ENCODE measurements around the gene NTM. TPM values are rescaled to one million over a fixed set of nuclear protein-coding genes. Genes with fewer than 3 reads are reported as not detected.

Gene NTM
- total and polyA plus RNA-seq, 10 donors, result 0.13 to 1.6 (median 0.67) TPM

DNA sequence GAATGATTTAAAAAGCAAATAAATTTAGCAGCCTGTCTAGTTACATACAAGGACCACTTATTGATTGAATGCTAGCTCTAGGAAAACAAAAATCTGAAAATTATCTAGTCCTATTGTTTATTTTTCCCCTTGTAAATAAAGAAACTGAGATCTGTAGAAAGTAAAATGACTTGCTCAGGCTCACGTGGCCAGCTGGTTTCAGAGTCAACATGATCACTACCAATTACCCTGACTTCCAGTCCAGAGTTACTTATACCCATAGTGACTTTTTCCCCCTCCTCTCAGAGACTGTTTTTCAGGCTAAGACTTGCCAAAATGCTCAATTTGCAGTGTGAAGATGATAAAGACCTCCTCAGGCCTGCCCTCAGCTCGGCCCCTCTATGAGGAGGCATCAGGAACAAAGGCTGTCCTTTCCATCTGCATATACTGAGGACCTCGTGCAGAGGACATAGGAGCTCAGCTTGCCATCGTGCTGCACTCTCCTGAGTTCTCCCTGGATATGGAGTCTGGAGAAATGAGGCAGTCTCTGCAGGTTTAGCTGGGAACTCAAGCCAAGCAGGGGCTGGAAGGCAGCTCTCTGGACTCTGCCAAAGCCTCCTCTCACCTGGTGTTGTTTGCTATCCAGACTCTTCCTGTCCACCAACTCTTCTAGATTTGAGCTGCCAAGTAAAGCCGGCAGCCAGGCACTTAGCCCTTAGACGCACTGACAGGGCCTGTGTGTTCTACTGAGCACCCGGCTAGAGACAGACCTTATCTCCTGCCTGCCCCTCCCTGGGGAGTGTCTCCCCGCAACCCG is 883.3 kb downstream of the NTM start:
- WGBS, 5 donors, result 77 to 84% (median 81%) methylated on average over 9 of the region's 9 CpGs

DNA sequence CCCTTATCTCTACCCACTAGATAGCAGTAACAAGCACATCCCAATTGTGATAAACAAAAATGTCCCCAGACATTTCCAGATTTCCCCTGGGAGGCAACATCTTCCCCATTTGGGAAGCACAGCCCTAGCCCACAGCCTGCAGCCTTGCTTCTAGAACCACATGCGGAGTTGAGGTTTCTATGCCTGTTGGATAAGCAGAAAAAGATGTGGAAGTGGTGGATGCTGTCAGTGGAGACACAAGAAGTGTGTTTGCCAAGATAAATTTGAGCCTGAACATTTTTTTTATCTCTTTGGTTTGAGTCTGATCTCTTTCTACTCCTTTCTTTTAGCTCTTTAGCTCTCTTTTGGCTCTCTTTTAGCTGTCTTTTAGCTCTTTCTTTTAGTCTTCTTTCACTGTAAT is 884.5 kb downstream of the NTM start:
- peaks cover 0 to 6% (median 0%) of the 10 kb centered on the region in 7 donors for H3K27me3 ChIP-seq (replicated peaks in 1 of 7)
- H3K27ac ChIP-seq, result no peak overlapping the region
- intact Hi-C loops (cut with DNase I; ENCODE audit: low total_unique reads), result no loop called here
- no peaks in the 10 kb centered on the region for H3K4me1 ChIP-seq
- TF ChIP-seq POLR2A (IDR thresholded peaks at IDR 0.05), result no peak
- no peak for TF ChIP-seq POLR2AphosphoS5 (IDR thresholded peaks at IDR 0.05)
- TF ChIP-seq, protein P1, sequence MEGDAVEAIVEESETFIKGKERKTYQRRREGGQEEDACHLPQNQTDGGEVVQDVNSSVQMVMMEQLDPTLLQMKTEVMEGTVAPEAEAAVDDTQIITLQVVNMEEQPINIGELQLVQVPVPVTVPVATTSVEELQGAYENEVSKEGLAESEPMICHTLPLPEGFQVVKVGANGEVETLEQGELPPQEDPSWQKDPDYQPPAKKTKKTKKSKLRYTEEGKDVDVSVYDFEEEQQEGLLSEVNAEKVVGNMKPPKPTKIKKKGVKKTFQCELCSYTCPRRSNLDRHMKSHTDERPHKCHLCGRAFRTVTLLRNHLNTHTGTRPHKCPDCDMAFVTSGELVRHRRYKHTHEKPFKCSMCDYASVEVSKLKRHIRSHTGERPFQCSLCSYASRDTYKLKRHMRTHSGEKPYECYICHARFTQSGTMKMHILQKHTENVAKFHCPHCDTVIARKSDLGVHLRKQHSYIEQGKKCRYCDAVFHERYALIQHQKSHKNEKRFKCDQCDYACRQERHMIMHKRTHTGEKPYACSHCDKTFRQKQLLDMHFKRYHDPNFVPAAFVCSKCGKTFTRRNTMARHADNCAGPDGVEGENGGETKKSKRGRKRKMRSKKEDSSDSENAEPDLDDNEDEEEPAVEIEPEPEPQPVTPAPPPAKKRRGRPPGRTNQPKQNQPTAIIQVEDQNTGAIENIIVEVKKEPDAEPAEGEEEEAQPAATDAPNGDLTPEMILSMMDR (IDR thresholded peaks at IDR 0.05 in 8 of 11, conservative IDR thresholded peaks at IDR 0.05 in 3 of 11), result no peak
- 85 to 100% (median 97%) methylated on average over 1 of the region's 1 CpG for WGBS, 5 donors
- DNase-seq, result no peak
- peaks cover 0 to 19% (median 7%) of the 10 kb centered on the region in 8 donors for H3K9me3 ChIP-seq
- H3K36me3 ChIP-seq, result no peaks in the 10 kb centered on the region
- H3K4me3 ChIP-seq, result no peak overlapping the region

More for the DNA sequence above, 883.3 kb downstream of the NTM start:
- peaks cover 0 to 21% (median 8%) of the 10 kb centered on the region in 8 donors for H3K9me3 ChIP-seq
- H3K27ac ChIP-seq, result no peak overlapping the region
- TF ChIP-seq, protein P1 (IDR thresholded peaks at IDR 0.05 in 8 of 11, conservative IDR thresholded peaks at IDR 0.05 in 3 of 11), result no peak
- TF ChIP-seq POLR2A (IDR thresholded peaks at IDR 0.05) (no peak), POLR2AphosphoS5 (IDR thresholded peaks at IDR 0.05) (no peak)
- DNase-seq, result no peak
- intact Hi-C loops (cut with DNase I; ENCODE audit: low total_unique reads), result no loop called here
- H3K4me1 ChIP-seq, result no peaks in the 10 kb centered on the region
- H3K4me3 ChIP-seq, result no peak overlapping the region
- peaks cover 0 to 6% (median 0%) of the 10 kb centered on the region in 7 donors for H3K27me3 ChIP-seq (replicated peaks in 1 of 7)
- no peaks in the 10 kb centered on the region for H3K36me3 ChIP-seq

DNA sequence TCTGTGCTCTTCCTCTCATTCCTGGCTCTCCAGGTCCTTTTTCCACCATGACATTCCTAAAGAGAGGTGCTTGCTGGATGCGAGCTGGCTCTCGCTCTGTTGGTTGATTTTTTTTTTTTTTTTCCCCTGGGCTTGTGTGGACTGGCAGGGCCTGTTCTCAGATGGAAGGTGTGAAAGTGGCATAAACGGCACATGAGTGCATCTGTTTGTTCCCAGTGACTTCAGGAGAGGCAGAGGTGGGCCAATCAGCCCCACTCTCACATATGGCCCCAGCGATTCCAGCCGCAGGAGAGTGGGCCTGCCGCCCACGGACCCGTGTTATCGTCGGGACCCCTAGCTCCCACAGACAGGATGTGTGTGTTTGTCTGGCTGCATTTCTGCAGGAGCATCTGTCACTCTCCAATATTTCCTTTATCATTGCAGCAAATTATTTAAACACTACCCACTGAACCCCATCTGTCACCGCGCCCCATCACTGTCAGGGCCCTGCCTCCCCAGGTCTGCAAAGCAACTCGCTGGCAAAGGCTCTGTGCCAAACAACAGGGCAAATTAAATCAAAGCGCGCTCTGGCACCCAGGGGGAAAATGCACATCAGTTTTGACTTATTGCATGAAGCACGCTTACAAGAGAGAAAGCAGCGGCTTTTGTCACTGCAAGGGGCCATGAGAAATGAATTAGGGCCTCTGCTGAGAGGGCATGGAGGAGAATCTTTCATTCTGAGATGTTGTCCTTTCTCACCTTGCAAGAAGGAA is 886.3 kb downstream of the NTM start:
- WGBS, 5 donors, result 82 to 88% (median 87%) methylated on average over 17 of the region's 17 CpGs
- Histone ChIP-seq H3K27ac (no peak overlapping the region), H3K27me3 (replicated peaks in 1 of 7) (peaks cover 0 to 6% (median 0%) of the 10 kb centered on the region in 7 donors), H3K4me1 (no peaks in the 10 kb centered on the region), H3K9me3 (peaks cover 0 to 2% (median 0%) of the 10 kb centered on the region in 8 donors), H3K4me3 (no peak overlapping the region), H3K36me3 (no peaks in the 10 kb centered on the region)
- no peak for DNase-seq
- TF ChIP-seq POLR2A (IDR thresholded peaks at IDR 0.05) (no peak), POLR2AphosphoS5 (IDR thresholded peaks at IDR 0.05) (no peak)
- TF ChIP-seq, protein P1 (IDR thresholded peaks at IDR 0.05 in 8 of 11, conservative IDR thresholded peaks at IDR 0.05 in 3 of 11), result no peak
- intact Hi-C loops (cut with DNase I; ENCODE audit: low total_unique reads), result no loop called here

DNA sequence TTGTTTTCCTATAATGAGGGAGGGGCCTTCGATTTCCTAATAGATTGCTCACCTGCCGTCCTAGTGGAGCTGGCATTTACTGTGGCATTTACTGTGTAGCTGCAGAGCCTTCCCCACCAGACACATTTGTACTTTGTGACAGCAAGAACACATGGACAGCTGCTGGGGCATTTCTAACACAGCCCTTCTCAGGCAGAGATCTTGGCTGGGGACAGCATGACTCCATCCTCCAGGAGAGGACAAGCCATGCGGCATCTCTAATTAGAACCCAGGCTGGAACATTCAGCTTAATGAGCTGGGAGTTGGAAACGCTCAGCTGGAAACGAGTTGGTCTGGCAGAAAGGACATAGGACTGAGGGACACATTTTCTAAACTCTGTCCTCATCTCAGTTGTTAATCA is 887.5 kb downstream of the NTM start:
- WGBS, 5 donors, result 75 to 91% (median 81%) methylated on average over 5 of the region's 5 CpGs
- intact Hi-C loops (cut with DNase I; ENCODE audit: low total_unique reads), result no loop called here

More for the DNA sequence above, 887.5 kb downstream of the NTM start:
- Histone ChIP-seq H3K4me3 (no peak overlapping the region), H3K27ac (no peak overlapping the region), H3K4me1 (no peaks in the 10 kb centered on the region), H3K27me3 (replicated peaks in 1 of 7) (peaks cover 0 to 6% (median 0%) of the 10 kb centered on the region in 7 donors), H3K9me3 (no peaks in the 10 kb centered on the region), H3K36me3 (no peaks in the 10 kb centered on the region)
- TF ChIP-seq POLR2A (IDR thresholded peaks at IDR 0.05), result no peak
- TF ChIP-seq, protein P1 (IDR thresholded peaks at IDR 0.05 in 8 of 11, conservative IDR thresholded peaks at IDR 0.05 in 3 of 11), result no peak
- TF ChIP-seq POLR2AphosphoS5 (IDR thresholded peaks at IDR 0.05), result no peak
- no peak for DNase-seq

Measured in spleen (tissue), 11 donors.